Measurements from ENCODE around the gene TMEM145. TPM values are rescaled to one million over a fixed set of nuclear protein-coding genes. Genes with fewer than 3 reads are reported as not detected.

Gene TMEM145
- polyA plus RNA-seq, 1 donor (not counting 4 experiments of a cell fraction or from before 2014, with no cell fraction given), result not detected

DNA sequence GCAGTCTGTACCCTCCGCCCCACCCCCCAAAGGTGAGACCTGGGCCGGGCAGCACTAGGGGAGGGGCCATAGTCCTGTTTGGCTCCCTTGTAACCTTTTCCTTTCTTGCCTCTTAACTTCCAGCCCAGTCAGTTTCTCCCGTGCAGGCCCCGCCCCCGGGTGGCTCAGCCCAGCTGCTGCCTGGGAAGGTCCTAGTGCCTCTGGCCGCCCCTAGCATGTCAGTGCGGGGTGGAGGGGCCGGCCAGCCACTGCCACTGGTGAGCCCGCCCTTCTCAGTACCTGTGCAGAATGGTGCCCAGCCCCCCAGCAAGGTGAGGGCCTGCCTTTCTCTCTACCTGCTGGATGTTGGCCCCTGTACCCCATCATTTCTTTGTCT lies 21.7 kb upstream of the TMEM145 start:
- H3K9me1 ChIP-seq (ENCODE audit: control insufficient read depth, extremely low read depth, insufficient read depth, low read length), result no peaks in the 10 kb centered on the region
- no peak overlapping the region for H3K9ac ChIP-seq (ENCODE audit: control insufficient read depth, extremely low read depth, insufficient read depth, low read length)
- no peak overlapping the region for H3K4me3 ChIP-seq (ENCODE audit: control insufficient read depth in 2 of 3, extremely low read depth in 1 of 3, insufficient read depth in 2 of 3, low read depth in 1 of 3, low read length in 3 of 3)
- dilution Hi-C loops (cut with MboI; ENCODE audit: extremely low pct_ligation_motif_present, low sequenced_read_pairs), result no loop called here
- no peak overlapping the region for H3K27ac ChIP-seq (ENCODE audit: control insufficient read depth, insufficient read depth, low read length)
- H3K27me3 ChIP-seq (ENCODE audit: control insufficient read depth, extremely low read depth, insufficient read depth, low read length), result no peaks in the 10 kb centered on the region
- H3K4me2 ChIP-seq (ENCODE audit: control insufficient read depth, extremely low read depth, insufficient read depth, low read depth, low read length), result no peak overlapping the region
- H4K20me1 ChIP-seq (ENCODE audit: control insufficient read depth, extremely low read depth, insufficient read depth, low read length), result no peaks in the 10 kb centered on the region
- no peak for TF ChIP-seq EZH2 (IDR thresholded peaks at IDR 0.05; ENCODE audit: low read length)
- TF ChIP-seq, protein P1, sequence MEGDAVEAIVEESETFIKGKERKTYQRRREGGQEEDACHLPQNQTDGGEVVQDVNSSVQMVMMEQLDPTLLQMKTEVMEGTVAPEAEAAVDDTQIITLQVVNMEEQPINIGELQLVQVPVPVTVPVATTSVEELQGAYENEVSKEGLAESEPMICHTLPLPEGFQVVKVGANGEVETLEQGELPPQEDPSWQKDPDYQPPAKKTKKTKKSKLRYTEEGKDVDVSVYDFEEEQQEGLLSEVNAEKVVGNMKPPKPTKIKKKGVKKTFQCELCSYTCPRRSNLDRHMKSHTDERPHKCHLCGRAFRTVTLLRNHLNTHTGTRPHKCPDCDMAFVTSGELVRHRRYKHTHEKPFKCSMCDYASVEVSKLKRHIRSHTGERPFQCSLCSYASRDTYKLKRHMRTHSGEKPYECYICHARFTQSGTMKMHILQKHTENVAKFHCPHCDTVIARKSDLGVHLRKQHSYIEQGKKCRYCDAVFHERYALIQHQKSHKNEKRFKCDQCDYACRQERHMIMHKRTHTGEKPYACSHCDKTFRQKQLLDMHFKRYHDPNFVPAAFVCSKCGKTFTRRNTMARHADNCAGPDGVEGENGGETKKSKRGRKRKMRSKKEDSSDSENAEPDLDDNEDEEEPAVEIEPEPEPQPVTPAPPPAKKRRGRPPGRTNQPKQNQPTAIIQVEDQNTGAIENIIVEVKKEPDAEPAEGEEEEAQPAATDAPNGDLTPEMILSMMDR (optimal IDR thresholded peaks at IDR 0.05 in 1 of 3, IDR thresholded peaks at IDR 0.05 in 1 of 3, conservative IDR thresholded peaks at IDR 0.05 in 1 of 3; ENCODE audit: extremely low read depth in 1 of 3, insufficient read depth in 2 of 3, low read length in 3 of 3), result no peak
- H3K4me1 ChIP-seq (ENCODE audit: control insufficient read depth, extremely low read depth, insufficient read depth, low read length), result peaks cover 11% of the 10 kb centered on the region
- no peak overlapping the region for H2AFZ ChIP-seq (ENCODE audit: control insufficient read depth, low read length)
- peaks cover 59 to 62% of the 10 kb centered on the region in 2 experiments for H3K36me3 ChIP-seq (ENCODE audit: control insufficient read depth in 2 of 2, extremely low read depth in 1 of 2, insufficient read depth in 2 of 2, low read length in 2 of 2)
- H3K9me3 ChIP-seq (ENCODE audit: control insufficient read depth, low read depth, low read length), result no peaks in the 10 kb centered on the region
- DNase-seq (ENCODE audit: low read depth, low spot score) (no peak), FAIRE-seq (no peak)
- peaks cover 3% of the 10 kb centered on the region for H3K79me2 ChIP-seq (ENCODE audit: control insufficient read depth, insufficient read depth, low read length)

DNA sequence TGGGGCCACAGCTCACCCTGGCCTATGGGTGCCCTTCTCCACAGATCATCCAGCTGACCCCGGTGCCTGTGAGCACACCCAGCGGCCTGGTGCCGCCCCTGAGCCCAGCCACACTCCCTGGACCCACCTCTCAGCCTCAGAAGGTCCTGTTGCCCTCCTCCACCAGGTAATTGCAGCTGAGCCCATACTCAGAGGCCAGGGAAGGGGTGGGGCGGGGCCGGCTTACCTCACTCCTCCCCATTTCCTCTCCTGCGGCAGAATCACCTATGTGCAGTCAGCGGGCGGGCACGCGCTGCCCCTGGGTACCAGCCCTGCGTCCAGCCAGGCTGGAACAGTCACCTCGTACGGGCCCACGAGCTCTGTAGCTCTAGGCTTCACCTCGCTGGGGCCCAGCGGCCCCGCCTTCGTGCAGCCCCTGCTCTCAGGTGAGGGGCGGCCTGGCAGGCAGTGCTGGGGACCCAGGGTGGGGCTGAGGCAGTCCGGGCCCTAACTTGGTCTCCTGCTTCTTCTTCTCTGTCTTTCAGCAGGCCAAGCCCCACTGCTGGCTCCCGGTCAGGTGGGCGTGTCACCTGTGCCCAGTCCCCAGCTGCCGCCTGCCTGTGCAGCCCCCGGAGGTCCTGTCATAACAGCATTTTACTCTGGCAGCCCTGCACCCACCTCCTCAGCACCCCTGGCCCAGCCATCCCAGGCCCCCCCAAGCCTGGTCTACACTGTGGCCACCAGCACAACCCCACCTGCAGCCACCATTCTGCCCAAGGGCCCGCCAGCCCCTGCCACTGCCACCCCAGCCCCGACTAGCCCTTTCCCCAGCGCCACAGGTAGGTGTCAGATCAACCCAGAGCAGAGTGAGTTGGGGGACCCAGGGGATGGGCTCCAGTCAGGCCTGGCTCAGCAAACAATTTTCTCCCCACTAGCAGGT lies 20.8 kb upstream of the TMEM145 start:
- Histone ChIP-seq H3K36me3 (ENCODE audit: control insufficient read depth in 2 of 2, extremely low read depth in 1 of 2, insufficient read depth in 2 of 2, low read length in 2 of 2) (peaks cover 61 to 67% of the 10 kb centered on the region in 2 experiments), H3K27me3 (ENCODE audit: control insufficient read depth, extremely low read depth, insufficient read depth, low read length) (no peaks in the 10 kb centered on the region), H3K4me1 (ENCODE audit: control insufficient read depth, extremely low read depth, insufficient read depth, low read length) (peaks cover 11% of the 10 kb centered on the region), H3K9ac (ENCODE audit: control insufficient read depth, extremely low read depth, insufficient read depth, low read length) (no peak overlapping the region), H3K4me3 (ENCODE audit: control insufficient read depth in 2 of 3, extremely low read depth in 1 of 3, insufficient read depth in 2 of 3, low read depth in 1 of 3, low read length in 3 of 3) (no peak overlapping the region), H2AFZ (ENCODE audit: control insufficient read depth, low read length) (no peak overlapping the region), H3K79me2 (ENCODE audit: control insufficient read depth, insufficient read depth, low read length) (no peaks in the 10 kb centered on the region), H3K9me3 (ENCODE audit: control insufficient read depth, low read depth, low read length) (no peaks in the 10 kb centered on the region), H4K20me1 (ENCODE audit: control insufficient read depth, extremely low read depth, insufficient read depth, low read length) (no peaks in the 10 kb centered on the region), H3K27ac (ENCODE audit: control insufficient read depth, insufficient read depth, low read length) (no peak overlapping the region), H3K4me2 (ENCODE audit: control insufficient read depth, extremely low read depth, insufficient read depth, low read depth, low read length) (no peak overlapping the region), H3K9me1 (ENCODE audit: control insufficient read depth, extremely low read depth, insufficient read depth, low read length) (no peaks in the 10 kb centered on the region)
- DNase-seq (ENCODE audit: low read depth, low spot score), result no peak
- dilution Hi-C loops (cut with MboI; ENCODE audit: extremely low pct_ligation_motif_present, low sequenced_read_pairs), result no loop called here
- no peak for TF ChIP-seq EZH2 (IDR thresholded peaks at IDR 0.05; ENCODE audit: low read length)
- TF ChIP-seq, protein P1 (optimal IDR thresholded peaks at IDR 0.05 in 1 of 3, IDR thresholded peaks at IDR 0.05 in 1 of 3, conservative IDR thresholded peaks at IDR 0.05 in 1 of 3; ENCODE audit: extremely low read depth in 1 of 3, insufficient read depth in 2 of 3, low read length in 3 of 3), result no peak
- FAIRE-seq, result no peak

Measured in keratinocyte (primary cell).